GM19397 (cell line): ENCODE results near the gene METAP2.
"Not testable (repeated sequence)": the region's sequence is repeated elsewhere in the genome, so short reads cannot be mapped to it uniquely, and the experiment has no call there.

Source experiments
- ATAC-seq: cut with Tn5 transposase; IDR thresholded peaks from one replicate; pipeline ENCODE4 v1.9.1; 2021; ENCODE audit warnings: mild to moderate bottlenecking, moderate library complexity; ENCODE audit not compliant: unreplicated experiment

METAP2 gene

GRCh38 chr12:95473884-95474659 is at the start of gene METAP2:
Gene METAP2, plus strand, starts transcription at chr12:95474152. Its CDS starts 28 bp downstream, at chr12:95474180.
- peak; percentile 99 for ATAC-seq

DNA sequence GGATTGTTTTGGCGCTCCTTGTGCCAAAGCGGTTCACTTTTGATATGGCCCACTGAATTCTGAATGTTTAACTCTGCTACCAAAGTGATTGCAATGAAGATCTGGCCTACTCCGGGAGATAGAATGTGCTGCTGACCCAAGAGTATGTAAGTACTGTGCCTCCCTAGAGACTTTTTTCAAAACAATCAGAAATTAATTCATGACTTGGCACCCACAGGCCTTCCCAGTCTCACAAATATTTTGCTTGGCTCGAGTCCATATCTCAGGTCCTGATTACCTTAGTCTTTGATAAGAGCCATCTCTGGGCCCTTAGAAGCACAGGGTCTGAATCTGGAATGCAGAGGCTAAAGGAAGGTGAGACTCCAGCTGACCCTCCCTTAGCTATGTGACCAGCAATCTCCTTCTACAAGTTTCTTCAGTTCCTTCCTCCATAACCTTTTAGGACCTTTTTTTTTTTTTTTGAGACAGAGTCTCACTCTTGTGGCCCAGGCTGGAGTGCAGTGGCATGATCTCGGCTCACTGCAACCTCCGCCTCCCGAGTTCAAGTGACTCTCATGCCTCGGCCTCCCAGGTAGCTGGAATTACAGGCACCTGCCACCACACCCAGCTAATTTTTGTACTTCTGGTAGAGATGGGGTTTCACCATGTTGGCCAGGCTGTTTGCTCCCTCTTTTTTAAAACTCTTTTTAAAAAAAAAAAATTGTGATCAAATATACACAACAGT is 49.5 kb upstream of the METAP2 start:
- ATAC-seq, result no peak

GRCh38 chr12:95429172-95429510 is 44.8 kb upstream of the METAP2 start:
- ATAC-seq, result no peak

GRCh38 chr12:95431120-95431519 is 42.8 kb upstream of the METAP2 start:
- no peak for ATAC-seq

- no peak for ATAC-seq
Measured at GRCh38 chr12:95435355-95435754, 38.6 kb upstream of the METAP2 start.

DNA sequence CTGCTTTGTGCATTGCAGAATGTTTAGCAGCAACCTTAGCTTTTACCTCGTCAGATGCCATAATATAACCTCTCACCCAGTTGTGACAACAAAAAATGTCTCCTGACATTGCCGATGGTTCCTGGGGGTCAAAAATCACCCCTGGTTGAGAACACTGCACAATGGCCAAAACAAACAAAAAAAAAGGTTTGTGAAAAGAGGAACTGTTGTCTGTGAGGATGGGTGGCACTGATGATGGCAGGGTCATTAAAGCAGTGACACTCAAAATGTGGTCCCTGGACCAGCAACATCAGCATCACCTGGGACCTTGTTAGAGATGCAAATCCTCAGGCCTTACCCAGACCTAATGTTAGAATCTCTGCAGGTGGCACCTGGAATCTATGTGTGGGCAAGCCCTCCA is 36.4 kb upstream of the METAP2 start:
- no peak for ATAC-seq

GRCh38 chr12:95439461-95440230 is 34.3 kb upstream of the METAP2 start:
- no peak for ATAC-seq

DNA sequence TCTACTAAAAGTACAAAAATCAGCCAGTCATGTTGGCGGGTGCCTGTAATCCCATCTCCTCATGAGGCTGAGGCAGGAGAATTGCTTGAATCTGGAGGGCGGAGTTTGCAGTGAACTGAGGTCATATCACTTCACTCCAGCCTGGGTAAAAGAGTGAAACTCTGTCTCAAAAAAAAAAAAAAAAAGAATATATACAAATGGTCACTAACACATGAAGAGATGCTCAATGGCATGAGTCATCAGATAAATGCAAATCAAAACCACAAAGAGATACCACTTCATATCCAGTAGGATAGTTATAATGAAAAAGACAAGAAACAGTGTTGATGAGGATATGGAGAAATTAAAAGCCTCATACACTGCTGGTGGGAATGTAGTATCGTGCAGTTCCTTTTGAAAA is 33.6 kb upstream of the METAP2 start:
- no peak for ATAC-seq

DNA sequence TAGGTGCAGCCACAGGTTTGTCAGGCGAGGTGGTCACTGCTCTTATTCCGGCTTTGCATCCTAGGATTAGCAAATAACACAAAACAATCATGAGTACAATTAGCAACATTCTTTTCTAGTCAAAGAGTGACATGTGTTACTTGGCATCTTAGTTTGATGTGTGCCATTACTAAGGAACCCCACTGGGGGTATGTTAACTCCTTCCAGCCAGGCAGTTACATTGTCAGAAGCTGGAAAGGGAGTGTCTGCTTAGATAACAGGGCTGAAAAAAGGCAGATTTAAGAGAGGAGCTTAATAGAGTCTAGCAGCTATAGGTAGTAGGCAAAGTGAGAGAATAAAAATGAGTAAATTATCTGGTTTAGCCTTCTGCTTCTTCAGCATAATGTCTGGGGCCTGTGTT is 30.5 kb upstream of the METAP2 start:
- ATAC-seq, result no peak

- not testable (repeated sequence) for ATAC-seq
Measured at GRCh38 chr12:95445099-95445498, 28.9 kb upstream of the METAP2 start.

- ATAC-seq, result no peak
Measured at GRCh38 chr12:95445884-95446505, 28.0 kb upstream of the METAP2 start.

DNA sequence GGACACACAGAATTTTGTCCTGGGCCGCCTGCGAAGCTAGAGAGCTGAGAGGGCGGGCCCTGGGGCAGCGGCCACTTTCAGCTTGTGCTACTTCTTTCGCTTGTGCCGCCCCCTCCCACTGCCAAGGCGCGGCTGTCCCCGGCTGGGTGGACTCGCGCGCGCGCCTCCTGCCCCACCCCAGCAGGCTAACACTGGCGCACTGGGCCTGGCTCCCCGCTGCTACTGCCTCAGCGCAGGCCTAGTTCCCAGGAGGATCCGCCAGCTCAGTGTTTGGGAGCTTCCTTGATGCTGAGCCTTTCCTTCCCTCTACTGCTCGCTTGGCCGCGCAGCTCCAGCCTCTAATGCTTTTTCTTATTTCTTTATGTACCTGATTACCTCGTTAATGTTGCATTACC is 27.4 kb upstream of the METAP2 start:
- no peak for ATAC-seq

DNA sequence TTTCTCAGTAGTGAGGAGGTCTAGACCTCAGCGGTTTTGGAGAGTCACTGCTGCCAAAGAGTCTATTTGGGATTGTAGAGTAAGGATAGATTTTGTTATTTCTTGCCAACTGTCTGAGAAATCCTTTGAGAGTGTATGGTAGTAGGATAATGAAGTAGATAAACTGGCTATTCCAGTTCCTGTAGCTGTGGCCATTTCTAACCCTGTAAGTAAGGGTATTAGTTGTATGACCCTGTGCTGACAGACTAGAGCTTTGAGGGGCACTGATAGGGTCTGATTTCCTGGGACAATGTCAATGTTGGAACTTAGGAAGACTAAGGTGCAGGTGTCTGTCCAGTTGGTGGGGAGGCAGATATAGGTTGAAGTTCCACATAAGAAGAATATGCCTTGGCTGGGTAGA is 24.3 kb upstream of the METAP2 start:
- not testable (repeated sequence) for ATAC-seq

GRCh38 chr12:95452501-95452900 is 21.5 kb upstream of the METAP2 start:
- ATAC-seq, result not testable (repeated sequence)

DNA sequence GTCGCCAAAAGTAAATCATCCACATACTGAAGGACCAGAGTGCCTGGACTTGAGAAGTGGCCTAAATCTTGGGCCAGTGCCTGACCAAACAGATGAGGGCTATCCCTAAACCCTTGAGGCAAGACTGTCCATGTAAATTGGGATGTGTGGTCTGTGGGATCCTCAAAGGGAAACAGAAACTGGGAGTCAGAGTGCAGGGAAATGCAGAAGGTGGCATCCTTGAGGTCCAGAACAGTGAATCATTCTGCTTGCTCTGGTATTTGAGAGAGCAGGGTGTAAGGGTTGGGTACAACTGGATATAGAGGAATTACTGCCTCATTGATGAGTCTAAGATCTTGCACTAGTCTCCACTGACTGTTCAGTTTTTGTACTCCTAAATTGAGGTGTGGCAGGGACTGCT is 20.1 kb upstream of the METAP2 start:
- ATAC-seq, result not testable (repeated sequence)

DNA sequence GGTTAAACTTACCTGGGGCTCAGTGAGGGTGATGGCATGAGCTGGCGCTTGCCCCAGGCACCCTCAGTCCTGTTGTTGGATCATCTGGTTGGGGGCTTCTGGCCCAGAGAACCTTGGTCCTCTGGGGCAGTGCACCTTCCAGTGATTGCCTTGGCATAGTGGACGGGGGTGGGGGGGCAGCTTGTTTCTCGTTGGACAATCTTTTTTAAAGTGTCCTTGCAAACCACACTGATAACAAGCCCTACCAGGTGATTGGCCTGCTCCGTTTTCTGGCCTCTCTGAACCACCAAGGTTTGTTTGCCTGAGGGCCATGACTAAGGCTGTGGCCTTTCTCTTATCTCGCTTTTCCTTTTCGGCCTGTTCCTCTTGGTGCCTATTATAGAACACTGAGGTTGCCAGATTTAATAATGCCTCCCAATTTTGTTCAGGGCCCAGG is 19.2 kb upstream of the METAP2 start:
- not testable (repeated sequence) for ATAC-seq

- ATAC-seq, result not testable (repeated sequence)
Measured at GRCh38 chr12:95457605-95458004, 16.3 kb upstream of the METAP2 start.

- no peak for ATAC-seq
Measured at GRCh38 chr12:95458761-95459160, 15.2 kb upstream of the METAP2 start.

DNA sequence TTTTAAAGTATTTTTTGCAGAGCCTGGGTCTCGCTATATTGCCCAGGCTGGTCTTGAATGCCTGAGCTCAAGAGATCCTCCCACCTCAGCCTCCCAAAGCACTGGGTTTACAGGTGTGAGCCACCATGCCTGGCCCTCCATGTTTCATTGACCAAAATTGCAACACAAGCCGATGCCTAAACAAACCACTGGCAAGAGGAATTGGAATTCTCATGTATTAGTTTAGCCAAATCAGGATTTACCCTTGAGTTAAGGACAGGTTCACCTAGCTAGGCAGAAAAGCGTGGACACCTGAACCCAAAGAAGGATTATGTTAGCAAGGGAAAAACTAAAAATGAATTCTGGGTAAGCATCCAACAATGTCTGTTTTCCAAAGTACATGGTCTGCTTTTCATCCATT is 14.6 kb upstream of the METAP2 start:
- no peak for ATAC-seq

GRCh38 chr12:95460105-95460504 is 13.8 kb upstream of the METAP2 start:
- no peak for ATAC-seq

DNA sequence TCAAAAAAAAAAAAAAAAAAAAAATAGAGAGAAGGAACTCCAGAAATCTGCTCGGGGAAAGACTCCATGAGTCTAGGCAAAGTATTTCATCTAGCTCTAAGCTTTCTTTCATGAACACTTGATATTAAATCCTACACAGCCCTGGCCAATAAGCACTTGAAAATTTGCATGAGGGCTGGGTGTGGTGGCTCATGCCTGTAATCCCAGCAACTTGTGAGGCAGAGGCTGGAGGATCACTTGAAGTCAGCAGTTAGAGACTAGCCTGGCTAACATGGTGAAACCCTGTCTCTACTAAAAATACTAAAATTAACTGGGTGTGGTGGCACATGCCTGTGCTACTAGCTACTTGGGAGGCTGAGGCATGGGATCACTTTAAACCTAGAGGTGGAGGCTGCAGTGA is 13.1 kb upstream of the METAP2 start:
- no peak for ATAC-seq
